ENCODE measurements around the gene PCCA.

The PCCA gene

DNA sequence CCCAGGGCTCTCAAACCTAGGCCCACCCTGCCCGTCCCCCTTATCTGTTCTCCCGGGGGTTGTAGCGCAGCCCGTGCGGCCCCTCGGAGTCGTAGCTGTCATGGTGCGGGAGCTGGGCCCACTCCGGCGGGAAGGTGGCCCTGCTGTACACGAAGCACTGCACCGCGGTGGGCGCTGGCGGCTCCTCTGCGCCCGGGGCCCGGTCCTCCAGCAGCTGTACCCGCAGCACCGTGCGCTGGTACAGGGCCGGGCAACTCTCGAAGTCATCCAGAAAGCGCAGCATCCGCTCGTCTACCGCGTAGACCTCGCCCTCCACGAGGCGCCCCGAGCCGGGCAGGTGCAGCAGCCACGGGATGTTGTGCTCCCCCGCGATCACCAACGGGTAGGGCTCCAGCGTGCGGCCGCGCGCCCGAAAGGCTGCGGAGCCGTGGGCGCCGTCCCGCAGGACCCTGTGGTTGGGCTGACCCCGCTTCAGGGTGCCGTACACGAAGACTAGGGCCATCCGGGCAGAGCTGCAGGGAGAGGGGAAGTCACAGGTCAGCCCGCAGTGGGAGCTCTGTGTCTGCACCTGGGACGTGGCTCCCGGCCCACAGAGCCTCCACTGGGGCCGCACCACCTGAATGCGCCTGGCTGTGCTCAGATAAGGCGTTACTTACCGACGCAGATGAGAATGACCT is 443.3 kb downstream of the PCCA start:
- DNase-seq, result no peak

DNA sequence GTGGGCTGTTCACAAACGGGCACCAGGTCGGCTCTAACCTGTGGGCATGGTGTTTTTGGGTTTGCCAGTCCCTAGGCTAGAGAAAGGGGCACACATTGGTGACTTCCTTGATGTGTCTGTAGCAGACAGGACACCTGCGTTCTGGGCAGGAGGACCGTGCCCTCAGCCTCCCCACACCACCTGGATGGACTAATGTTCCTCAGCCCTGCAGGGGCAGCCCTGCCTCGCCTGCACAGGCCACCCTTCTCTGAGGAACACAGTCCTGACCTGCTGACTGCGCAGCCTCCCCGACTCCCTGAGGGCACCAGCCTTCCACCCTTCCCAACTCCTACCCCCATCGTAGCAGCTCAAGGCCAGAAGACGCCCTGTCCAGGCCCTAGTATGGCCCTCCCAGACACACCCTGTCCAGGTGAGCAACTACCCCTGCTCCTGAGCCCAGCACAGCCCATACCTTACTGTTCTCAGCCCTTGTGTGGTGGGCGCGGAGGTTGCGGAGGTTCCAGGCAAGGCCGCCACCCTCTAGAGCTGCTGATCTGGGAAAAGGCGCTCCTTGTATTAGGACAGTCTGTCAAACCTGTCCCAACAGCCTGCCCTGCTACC is 444.0 kb downstream of the PCCA start:
- no peak for DNase-seq

- no peak for DNase-seq
Observed at GRCh38 chr13:100533588-100534041, 444.7 kb downstream of the PCCA start.

GRCh38 chr13:100534147-100534843 is 445.4 kb downstream of the PCCA start:
- no peak for DNase-seq

DNA sequence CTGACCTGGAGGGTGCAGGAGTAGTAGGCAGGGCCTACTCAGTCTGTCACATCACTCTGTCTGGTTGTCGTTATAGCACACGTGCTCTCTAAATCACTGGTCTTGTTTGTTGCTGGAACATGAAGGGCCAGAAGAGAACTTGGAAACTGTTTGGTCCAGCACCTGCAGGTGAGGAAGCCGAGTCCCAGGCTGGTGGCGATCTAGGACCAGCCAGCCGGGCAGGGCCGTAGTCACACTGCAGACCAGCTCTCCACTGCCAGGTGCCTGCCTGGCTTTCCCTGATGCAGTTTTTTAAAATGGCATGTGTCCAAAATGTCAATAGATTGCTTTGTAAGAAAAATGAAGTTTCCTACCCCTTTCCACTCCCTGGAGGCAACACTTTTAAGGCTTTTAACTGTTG is 446.0 kb downstream of the PCCA start:
- no peak for DNase-seq

- no peak for DNase-seq
Observed at GRCh38 chr13:100535426-100536135, 446.7 kb downstream of the PCCA start.

- no peak for DNase-seq
Observed at GRCh38 chr13:100536643-100537180, 447.8 kb downstream of the PCCA start.

- DNase-seq, result no peak
Observed at GRCh38 chr13:100537486-100537885, 448.6 kb downstream of the PCCA start.

DNA sequence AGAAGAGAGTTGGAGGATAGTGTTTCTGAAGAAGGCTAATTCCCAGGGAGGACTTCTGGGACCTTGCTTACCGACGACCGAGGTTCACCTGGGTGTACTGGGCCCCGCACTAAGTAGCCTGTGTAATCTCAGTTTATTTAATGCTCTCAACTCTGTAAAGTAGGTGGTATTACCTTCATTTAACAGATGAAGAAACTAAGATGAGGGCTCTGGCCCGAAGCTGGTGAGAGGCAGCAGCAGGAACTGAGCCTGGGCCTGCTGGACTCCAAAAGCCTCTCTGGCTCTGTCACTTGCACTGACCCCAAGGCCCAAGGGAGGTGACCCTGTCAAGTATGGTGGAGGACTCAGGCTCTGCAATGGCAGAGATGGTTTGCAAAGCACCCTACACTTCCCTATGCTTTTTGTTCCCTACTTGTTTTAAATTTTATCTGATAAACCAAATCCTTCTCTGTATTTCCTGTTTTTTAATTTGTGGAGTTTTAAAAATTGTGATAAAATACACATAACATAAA is 449.1 kb downstream of the PCCA start:
- DNase-seq, result no peak

DNA sequence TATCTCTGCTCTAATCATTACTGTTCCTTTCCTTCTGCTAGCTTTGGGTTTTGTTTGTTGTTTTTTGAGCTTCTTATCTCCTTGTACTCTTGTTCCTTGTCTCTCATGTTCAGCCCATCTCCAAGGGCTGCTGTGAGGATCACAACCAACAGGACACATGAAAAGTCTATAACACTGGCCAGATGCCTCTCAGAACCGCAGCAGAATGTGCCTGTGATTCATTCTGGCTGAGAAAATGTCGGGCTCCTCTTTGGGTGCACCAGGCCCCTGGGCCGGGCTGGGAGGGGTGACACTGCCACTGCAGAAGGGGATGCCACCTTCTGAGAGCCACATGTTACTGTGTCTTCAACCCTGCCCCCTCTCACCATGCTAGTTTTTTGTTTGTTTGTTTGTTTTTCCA is 451.7 kb downstream of the PCCA start:
- no peak for DNase-seq

- no peak for DNase-seq
Observed at GRCh38 chr13:100541897-100542825, 453.3 kb downstream of the PCCA start.

GRCh38 chr13:100542826-100543156 is 453.9 kb downstream of the PCCA start:
- DNase-seq, result no peak

DNA sequence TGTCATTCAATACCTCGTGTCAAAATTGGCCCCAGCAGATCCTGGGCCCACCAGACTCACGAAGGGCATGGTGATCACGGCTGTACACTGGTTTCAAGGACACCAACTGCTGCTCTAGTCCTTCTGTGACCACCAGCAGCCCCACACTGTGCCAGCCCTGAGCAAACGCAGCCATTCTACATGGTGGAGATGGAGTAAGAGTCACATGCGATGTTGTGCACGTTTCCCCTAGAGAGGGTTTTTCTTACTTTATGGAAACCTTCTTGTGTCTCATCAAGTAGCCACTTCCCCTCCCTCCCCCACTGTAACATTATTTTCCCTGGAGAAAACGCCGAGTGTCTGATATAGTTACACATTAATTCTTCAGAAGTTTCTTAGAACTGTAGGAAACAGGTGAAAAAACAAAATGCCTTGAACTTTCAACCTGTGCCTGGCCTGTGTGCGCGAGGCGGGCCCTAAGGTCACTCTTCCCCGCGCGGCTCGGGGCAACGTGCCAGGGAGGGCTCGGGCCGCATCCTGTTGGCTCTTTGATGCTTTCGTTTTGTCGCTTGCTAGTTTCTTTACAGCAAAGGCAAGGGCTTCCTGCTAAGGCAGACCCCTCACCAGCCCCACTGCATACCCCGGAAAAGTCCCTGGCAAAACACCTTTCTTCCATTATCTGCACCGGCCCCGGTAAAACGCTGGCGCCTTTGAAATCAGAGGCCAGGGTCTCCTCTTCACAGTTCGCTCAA is 455.1 kb downstream of the PCCA start:
- DNase-seq, result no peak

- DNase-seq, result no peak
Observed at GRCh38 chr13:100544866-100545683, 456.2 kb downstream of the PCCA start.

GRCh38 chr13:100545684-100546061 is 456.8 kb downstream of the PCCA start:
- DNase-seq, result no peak

DNA sequence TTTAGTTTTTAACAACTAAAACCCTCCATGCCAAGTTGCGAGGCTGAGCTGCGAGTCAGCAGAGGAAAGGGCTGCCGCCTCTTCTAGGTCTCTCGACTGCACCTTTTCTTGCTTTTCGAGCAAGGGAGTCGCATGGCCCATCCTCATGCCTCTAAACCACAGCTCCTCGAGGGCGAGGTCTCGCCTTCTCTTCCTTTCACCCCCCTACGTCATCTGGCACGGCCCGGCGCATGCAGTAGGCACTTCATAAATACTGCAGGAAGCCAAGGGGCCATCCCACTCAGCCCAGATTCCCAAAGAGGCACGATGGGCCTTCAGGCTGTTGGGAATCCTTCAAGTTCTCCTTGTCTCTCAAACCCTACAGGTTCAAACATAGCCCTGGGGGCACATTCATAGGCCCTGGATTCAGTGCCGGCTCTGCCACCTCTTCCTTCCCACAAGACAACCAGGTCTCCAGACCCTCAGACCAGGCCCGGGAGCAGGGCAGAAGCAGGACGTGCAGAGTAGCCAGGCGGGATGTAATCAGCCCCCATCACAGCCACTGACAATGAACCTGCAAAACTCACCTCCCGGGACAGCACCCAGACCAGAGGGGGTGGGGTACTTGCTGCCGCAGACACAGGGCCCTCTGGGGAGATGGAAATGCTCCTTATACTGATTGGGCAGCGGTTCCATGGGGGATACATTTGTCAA is 458.0 kb downstream of the PCCA start:
- no peak for DNase-seq

- DNase-seq, result no peak
Observed at GRCh38 chr13:100547791-100548201, 458.9 kb downstream of the PCCA start.

GRCh38 chr13:100549316-100549715 is 460.4 kb downstream of the PCCA start:
- DNase-seq, result no peak

GRCh38 chr13:100552755-100553154 is 463.9 kb downstream of the PCCA start:
- DNase-seq, result no peak

DNA sequence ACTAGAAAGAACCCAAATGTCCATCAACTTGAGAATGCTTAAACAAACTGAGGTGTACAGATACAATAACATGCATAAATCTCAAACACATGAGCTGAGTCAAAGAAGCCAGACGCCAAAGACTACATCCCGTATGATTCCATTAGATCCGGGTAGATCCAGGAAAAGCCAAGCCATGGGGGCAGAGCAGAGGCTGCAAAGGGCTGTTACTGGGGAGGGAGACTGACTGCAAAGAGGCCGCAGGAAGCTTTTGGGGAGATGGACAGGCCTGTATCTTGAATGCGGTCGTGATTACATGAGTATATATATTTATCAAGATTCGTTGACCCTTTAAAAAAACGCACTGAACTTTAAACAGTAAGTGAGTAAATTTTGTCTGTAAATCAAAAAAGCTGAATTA is 471.0 kb downstream of the PCCA start:
- DNase-seq, result no peak
